GM23248 (cell line): Measurements from ENCODE around the gene PPDPF.

Experiments used
- EZH2 ChIP-seq: fragments of 200-600 bp; sonication (generic); IDR thresholded peaks from 2 replicates; pipeline ENCODE4 v1.6.1; 2018; ENCODE audit warnings: antibody characterized with exemption, mild to moderate bottlenecking; ENCODE audit not compliant: insufficient read depth, poor library complexity, severe bottlenecking
- EZH2phosphoT487 ChIP-seq: fragments of 200-600 bp; sonication (generic); IDR thresholded peaks from 2 replicates; pipeline ENCODE4 v1.6.1; 2018; ENCODE audit warnings: antibody characterized with exemption, moderate library complexity, mild to moderate bottlenecking, low read depth; ENCODE audit not compliant: insufficient read depth

DNA sequence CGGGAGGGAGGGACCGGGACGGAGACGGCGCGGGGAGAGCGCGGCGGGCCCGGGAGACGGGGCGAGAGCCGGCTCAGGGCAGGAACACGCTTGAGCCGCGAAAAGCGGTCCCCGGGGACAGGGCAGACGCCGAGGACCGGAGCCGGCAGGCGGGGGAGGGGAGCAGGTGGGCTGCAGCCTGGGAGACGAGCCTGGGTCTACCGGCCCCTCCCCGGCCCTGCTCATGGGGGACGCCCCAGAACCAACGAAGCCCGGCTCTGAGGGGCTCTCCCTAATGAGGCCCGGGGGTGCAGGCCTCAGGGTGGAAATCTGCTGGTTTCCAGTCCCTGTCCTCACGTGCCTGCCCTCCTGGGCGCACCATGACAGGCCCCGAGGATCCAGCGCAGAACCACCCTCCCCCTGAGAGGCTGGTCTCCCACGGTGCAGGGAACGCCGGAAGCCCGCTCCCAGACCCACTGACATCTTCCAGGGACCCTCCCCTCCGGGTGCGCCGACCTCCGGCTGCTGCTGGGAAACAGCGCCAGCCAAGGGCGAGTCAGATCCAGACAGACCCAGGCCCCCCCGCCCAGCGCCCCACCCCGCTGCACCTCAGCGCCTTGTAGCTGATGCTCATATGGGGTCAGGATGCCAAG, 21.1 kb upstream of the PPDPF start:
- peak; percentile 65 for TF ChIP-seq EZH2
- no peak for TF ChIP-seq EZH2phosphoT487
